B cell (primary cell): ENCODE results near the gene PTGDR.

Experiments
- EZH2 ChIP-seq: IDR thresholded peaks from 2 replicates; pipeline ENCODE4 v1.6.1; 2012; ENCODE audit warnings: borderline replicate concordance, low read depth, mild to moderate bottlenecking, moderate library complexity, low read length; ENCODE audit not compliant: insufficient read depth, poor library complexity, severe bottlenecking
- TF ChIP-seq, protein P1 (sequence below): fragments of 200-600 bp; IDR thresholded peaks from one replicate; pipeline ENCODE4 v1.8.0; 2022; ENCODE audit warnings: antibody characterized with exemption, mild to moderate bottlenecking

DNA sequence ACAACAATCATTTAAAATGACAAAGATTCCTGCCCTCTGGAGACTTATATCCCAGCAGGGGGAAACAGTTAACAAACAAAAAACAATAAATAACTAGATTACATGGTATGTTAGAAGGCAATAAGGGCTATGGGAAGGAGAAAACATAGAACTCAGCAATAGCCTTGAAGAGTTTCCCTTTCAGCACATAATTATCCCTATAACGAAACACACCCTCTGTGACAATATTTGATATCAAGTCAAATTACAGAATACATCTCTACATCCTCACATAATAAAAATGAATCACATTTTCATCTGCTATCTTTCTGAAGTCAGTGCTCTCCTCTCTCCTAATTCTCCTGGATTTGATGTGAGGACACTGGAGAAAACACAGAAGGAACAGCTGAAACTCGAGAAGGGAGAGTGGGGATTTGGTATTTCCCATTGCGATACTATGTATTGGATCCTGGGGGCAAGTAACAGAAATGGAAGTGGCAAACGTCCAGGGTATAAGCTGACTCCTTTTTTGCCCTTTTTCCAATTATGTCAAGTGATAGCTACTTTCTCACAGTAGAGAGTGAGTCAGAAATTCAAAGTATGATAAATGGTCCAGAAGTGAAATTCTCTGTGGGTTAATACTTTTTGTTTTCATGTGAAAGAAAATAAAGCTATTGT lies 36.9 kb downstream of the PTGDR start:
- TF ChIP-seq, protein P1, sequence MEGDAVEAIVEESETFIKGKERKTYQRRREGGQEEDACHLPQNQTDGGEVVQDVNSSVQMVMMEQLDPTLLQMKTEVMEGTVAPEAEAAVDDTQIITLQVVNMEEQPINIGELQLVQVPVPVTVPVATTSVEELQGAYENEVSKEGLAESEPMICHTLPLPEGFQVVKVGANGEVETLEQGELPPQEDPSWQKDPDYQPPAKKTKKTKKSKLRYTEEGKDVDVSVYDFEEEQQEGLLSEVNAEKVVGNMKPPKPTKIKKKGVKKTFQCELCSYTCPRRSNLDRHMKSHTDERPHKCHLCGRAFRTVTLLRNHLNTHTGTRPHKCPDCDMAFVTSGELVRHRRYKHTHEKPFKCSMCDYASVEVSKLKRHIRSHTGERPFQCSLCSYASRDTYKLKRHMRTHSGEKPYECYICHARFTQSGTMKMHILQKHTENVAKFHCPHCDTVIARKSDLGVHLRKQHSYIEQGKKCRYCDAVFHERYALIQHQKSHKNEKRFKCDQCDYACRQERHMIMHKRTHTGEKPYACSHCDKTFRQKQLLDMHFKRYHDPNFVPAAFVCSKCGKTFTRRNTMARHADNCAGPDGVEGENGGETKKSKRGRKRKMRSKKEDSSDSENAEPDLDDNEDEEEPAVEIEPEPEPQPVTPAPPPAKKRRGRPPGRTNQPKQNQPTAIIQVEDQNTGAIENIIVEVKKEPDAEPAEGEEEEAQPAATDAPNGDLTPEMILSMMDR = no peak
- no peak for TF ChIP-seq EZH2
